CD1c-positive myeloid dendritic cell (primary cell): ENCODE measurements around the gene OR2AG2.
"Not testable (repeated sequence)": the region's sequence is repeated elsewhere in the genome, so short reads cannot be mapped to it uniquely, and the experiment has no call there.

Experiments used
- DNase-seq: peaks from one replicate; pipeline ENCODE4 v3.0.0-alpha.2; 2016; ENCODE audit errors: extremely low spot score

Gene OR2AG2

GRCh38 chr11:6771926-6772893 lies at the start of gene OR2AG2:
TSS of gene OR2AG2 (minus strand) at chr11:6771976. CDS start at chr11:6768957, 3,019 bp downstream.
- peak; percentile 73 for DNase-seq

- no peak for DNase-seq
These were observed 47.2 kb upstream of the OR2AG2 start for GRCh38 chr11:6818967-6819366.

- no peak for DNase-seq
These were observed 45.9 kb upstream of the OR2AG2 start for GRCh38 chr11:6817694-6818093.

- DNase-seq: peak; percentile 16
These were observed 41.9 kb upstream of the OR2AG2 start for GRCh38 chr11:6813656-6814055.

GRCh38 chr11:6812390-6813005 lies 40.7 kb upstream of the OR2AG2 start:
- DNase-seq: peak; percentile 53

GRCh38 chr11:6801075-6801474 lies 29.3 kb upstream of the OR2AG2 start:
- not testable (repeated sequence) for DNase-seq

GRCh38 chr11:6799402-6799801 lies 27.6 kb upstream of the OR2AG2 start, which contains the start of gene OR6A2:
TSS of gene OR6A2 (minus strand) at chr11:6799689. CDS start at chr11:6795708, 3,981 bp downstream.
- no peak for DNase-seq

- DNase-seq: no peak
These were observed 22.9 kb upstream of the OR2AG2 start for GRCh38 chr11:6794639-6795038.

- DNase-seq: no peak
These were observed 18.8 kb upstream of the OR2AG2 start for GRCh38 chr11:6790546-6790945.

GRCh38 chr11:6782720-6783119 lies 10.9 kb upstream of the OR2AG2 start, which contains the start of gene OR2AG1:
TSS of gene OR2AG1 (plus strand) at chr11:6783020. CDS start at chr11:6785038, 2,018 bp downstream.
- DNase-seq: no peak

- no peak for DNase-seq
These were observed 9.1 kb upstream of the OR2AG2 start for GRCh38 chr11:6780829-6781228.

- DNase-seq: peak; percentile 13
These were observed 6.7 kb upstream of the OR2AG2 start for GRCh38 chr11:6778518-6778917.

GRCh38 chr11:6757373-6757967 lies 14.3 kb downstream of the OR2AG2 start:
- DNase-seq: peak; percentile 62

GRCh38 chr11:6755953-6756347 lies 15.8 kb downstream of the OR2AG2 start:
- no peak for DNase-seq

- DNase-seq: peak; percentile 62
These were observed 16.3 kb downstream of the OR2AG2 start for GRCh38 chr11:6755303-6755952.

GRCh38 chr11:6747097-6747668 lies 24.6 kb downstream of the OR2AG2 start:
- DNase-seq: no peak

GRCh38 chr11:6746626-6747025 lies 25.1 kb downstream of the OR2AG2 start:
- DNase-seq: no peak

- DNase-seq: peak; percentile 41
These were observed 25.6 kb downstream of the OR2AG2 start for GRCh38 chr11:6746086-6746618.

- DNase-seq: no peak
These were observed 26.2 kb downstream of the OR2AG2 start for GRCh38 chr11:6745465-6746015.

GRCh38 chr11:6745018-6745417 lies 26.8 kb downstream of the OR2AG2 start:
- DNase-seq: no peak

- no peak for DNase-seq
These were observed 29.5 kb downstream of the OR2AG2 start for GRCh38 chr11:6742260-6742659.
